HEK293T (cell line): ENCODE measurements around the gene ENTPD8.

Experiments
- ARNT ChIP-seq: fragments of 450-650 bp; IDR thresholded peaks from 2 replicates; pipeline ENCODE4 v1.6.1; 2017; ENCODE audit warnings: mild to moderate bottlenecking
- BHLHE40 ChIP-seq: fragments of 450-650 bp; IDR thresholded peaks from 2 replicates; pipeline ENCODE4 v1.6.1; 2016; ENCODE audit warnings: mild to moderate bottlenecking, moderate library complexity, borderline replicate concordance
- ELF4 ChIP-seq: fragments of 450-650 bp; IDR thresholded peaks from 2 replicates; pipeline ENCODE4 v1.6.1; 2017; ENCODE audit warnings: antibody characterized with exemption
- FOXA1 ChIP-seq: fragments of 450-650 bp; IDR thresholded peaks from 2 replicates; pipeline ENCODE4 v1.6.1; 2016; ENCODE audit warnings: mild to moderate bottlenecking
- FOXM1 ChIP-seq: fragments of 450-650 bp; IDR thresholded peaks from 2 replicates; pipeline ENCODE4 v1.6.1; 2017; ENCODE audit warnings: mild to moderate bottlenecking, borderline replicate concordance
- L3MBTL2 ChIP-seq: fragments of 450-650 bp; conservative IDR thresholded peaks from 2 replicates; pipeline ENCODE4 v1.6.1; 2016; ENCODE audit warnings: mild to moderate bottlenecking
- LEF1 ChIP-seq: fragments of 450-650 bp; IDR thresholded peaks from 2 replicates; pipeline ENCODE4 v1.6.1; 2017; ENCODE audit warnings: mild to moderate bottlenecking, borderline replicate concordance
- NFRKB ChIP-seq: fragments of 450-650 bp; IDR thresholded peaks from 2 replicates; pipeline ENCODE4 v1.6.1; 2016; ENCODE audit warnings: mild to moderate bottlenecking, moderate library complexity
- SP1 ChIP-seq: fragments of 450-650 bp; IDR thresholded peaks from 2 replicates; pipeline ENCODE4 v1.6.1; 2017
- SUZ12 ChIP-seq: fragments of 450-650 bp; IDR thresholded peaks from 2 replicates; pipeline ENCODE4 v1.6.1; 2016; ENCODE audit warnings: mild to moderate bottlenecking
- TARDBP ChIP-seq: fragments of 450-650 bp; IDR thresholded peaks from 2 replicates; pipeline ENCODE4 v1.6.1; 2016
- ZNF384 ChIP-seq: fragments of 450-650 bp; IDR thresholded peaks from 2 replicates; pipeline ENCODE4 v1.6.1; 2016

DNA sequence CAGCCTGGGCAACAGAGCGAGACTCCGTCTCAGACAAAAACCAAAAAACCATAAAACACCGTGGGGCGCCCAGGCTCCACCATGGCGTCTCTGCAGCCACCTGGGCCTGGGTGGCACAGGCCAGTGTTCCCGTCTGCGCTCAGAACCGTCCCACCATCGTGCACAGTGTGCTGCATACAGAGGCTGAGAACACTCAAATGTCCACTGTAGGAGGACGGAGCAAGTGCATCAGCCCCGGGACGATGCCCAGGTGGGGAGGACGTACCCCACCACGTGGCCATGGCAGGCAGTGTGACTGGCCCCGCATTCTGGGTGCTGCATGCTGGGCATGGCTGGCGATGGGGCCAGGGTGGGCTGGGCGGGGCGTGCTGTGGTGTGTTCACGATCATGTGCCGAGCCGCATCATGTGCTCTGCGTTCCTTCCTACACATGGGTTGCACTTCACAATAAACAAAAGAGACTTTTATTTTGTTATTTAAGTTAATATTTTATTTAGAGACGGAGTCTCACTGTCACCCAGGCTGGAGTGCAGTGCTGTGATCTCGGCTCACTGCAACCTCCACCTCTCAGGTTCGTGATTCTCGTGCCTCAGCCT, 56.0 kb downstream of the ENTPD8 start:
- TF ChIP-seq FOXM1, result no peak
- TF ChIP-seq TARDBP, result no peak
- no peak for TF ChIP-seq SP1
- TF ChIP-seq BHLHE40, result no peak
- no peak for TF ChIP-seq SUZ12
- TF ChIP-seq FOXA1, result no peak
- TF ChIP-seq ELF4, result no peak
- TF ChIP-seq L3MBTL2, result no peak
- no peak for TF ChIP-seq LEF1
- no peak for TF ChIP-seq ZNF384
- TF ChIP-seq NFRKB, result no peak
- no peak for TF ChIP-seq ARNT
